ENCODE measurements around the gene ZNF74.

DNA sequence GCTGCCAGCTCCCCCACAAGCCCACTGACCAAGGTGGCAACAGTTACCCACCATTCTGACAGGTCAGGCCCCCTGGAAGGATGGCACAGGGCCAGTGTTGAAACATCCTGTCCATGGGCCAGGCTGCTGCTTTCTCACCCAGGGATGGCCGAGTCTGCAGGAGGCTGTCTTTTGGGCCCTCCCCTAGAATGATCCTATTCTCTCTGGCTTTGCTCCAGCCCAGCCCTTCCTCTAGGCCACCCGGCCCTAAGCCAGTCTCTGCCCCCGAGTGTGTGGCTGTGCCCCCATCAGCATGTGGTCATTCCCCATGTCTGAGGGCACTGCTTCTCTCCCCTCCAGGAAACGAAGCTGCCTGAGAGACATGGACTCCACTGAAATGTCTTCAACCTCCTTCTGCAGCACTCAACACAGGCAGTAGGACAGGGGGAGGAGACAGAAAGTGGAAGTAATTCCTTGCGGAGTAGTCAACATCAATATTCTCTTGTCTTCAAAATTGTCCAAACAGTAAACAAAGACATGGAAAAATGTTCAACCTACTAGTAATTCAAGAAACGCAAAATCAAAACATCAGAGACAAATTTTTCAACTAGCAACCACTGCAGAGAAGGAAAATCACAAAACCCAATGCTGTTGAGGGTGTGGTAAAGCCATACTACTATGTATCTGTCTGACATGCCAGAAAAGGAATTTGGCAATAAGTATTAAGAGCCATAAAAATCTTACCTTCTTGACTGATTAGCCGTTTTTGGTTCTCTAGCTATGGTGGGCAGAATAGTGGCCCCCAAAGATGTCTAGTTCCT lies 48.7 kb downstream of the ZNF74 start:
- TF ChIP-seq POLR2A (IDR thresholded peaks at IDR 0.05) = no peak
- TF ChIP-seq, protein P1, sequence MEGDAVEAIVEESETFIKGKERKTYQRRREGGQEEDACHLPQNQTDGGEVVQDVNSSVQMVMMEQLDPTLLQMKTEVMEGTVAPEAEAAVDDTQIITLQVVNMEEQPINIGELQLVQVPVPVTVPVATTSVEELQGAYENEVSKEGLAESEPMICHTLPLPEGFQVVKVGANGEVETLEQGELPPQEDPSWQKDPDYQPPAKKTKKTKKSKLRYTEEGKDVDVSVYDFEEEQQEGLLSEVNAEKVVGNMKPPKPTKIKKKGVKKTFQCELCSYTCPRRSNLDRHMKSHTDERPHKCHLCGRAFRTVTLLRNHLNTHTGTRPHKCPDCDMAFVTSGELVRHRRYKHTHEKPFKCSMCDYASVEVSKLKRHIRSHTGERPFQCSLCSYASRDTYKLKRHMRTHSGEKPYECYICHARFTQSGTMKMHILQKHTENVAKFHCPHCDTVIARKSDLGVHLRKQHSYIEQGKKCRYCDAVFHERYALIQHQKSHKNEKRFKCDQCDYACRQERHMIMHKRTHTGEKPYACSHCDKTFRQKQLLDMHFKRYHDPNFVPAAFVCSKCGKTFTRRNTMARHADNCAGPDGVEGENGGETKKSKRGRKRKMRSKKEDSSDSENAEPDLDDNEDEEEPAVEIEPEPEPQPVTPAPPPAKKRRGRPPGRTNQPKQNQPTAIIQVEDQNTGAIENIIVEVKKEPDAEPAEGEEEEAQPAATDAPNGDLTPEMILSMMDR (IDR thresholded peaks at IDR 0.05) = no peak
